Cardiac fibroblast (primary cell): Measurements from ENCODE around the gene CCDC86.
A peak's percentile ranks its signal among the peaks of the same experiment; 100 is the strongest.

Experiments used
- DNase-seq, 2 donors: peaks; one replicate each; pipeline versions ENCODE4 v3.0.0 to v3.0.0-alpha.2; 2010; ENCODE audit warnings: low read depth in 2 of 2
- H3K4me3 ChIP-seq, 2 donors: replicated peaks in 1 of 2; 1 replicate in 1 of 2; 2 replicates in 1 of 2; pipeline ENCODE4 v1.5.1; 2011; ENCODE audit warnings: low read depth in 2 of 2, low read length in 2 of 2, mild to moderate bottlenecking in 2 of 2, moderate library complexity in 1 of 2
- TF ChIP-seq, protein P1 (sequence below): IDR thresholded peaks from one replicate; pipeline ENCODE4 v1.5.1; 2011; ENCODE audit warnings: low read depth, mild to moderate bottlenecking, low read length, inconsistent platforms

Gene CCDC86

DNA sequence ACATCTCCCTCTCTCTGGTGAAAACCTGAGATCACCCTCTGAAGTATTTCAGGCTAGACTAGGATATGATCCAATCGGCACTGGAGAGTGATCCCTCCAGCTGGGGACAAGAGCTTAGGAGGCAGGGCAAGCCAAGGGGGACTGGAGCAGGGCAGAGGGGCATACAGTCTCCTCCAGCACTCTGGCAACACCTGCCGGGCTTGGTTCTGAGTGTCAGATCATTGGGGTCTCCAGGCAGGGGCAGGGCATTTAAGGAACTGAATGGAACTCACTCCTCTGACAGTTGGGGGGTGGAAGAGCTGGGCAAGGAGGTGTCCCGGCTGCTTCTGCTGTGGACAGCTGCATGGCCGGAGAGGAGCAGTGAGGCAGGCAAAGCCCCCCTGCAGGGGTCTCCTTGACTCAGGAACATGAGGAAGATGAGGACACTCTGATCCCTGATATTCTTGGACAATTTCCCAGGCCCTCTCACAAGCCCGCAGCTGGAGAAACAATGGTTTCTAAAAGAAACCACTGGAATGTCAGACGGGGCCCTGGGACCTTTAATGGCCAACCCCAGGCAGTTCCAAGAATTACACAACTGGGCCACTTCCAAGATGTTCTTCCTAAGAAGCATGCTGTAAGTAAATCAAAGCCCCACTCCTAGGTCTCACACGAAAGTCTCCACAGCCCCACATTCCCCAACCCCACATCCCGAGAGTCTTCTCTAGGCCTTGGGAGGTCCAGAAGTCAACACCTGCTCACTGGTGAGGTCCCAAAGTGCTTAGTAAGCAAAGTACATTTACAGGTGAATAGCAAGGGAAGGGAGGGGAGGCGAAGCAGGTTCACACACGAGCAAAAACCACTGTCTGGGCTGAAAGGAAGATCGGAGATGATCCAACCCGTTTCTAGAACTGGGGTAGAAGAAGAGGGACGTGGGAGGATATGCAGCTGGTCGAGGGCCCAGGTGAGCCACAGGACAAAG is 1.2 kb upstream of the CCDC86 start:
- DNase-seq = peak; percentile 94
- H3K4me3 ChIP-seq = no peak overlapping the region
- TF ChIP-seq, protein P1, sequence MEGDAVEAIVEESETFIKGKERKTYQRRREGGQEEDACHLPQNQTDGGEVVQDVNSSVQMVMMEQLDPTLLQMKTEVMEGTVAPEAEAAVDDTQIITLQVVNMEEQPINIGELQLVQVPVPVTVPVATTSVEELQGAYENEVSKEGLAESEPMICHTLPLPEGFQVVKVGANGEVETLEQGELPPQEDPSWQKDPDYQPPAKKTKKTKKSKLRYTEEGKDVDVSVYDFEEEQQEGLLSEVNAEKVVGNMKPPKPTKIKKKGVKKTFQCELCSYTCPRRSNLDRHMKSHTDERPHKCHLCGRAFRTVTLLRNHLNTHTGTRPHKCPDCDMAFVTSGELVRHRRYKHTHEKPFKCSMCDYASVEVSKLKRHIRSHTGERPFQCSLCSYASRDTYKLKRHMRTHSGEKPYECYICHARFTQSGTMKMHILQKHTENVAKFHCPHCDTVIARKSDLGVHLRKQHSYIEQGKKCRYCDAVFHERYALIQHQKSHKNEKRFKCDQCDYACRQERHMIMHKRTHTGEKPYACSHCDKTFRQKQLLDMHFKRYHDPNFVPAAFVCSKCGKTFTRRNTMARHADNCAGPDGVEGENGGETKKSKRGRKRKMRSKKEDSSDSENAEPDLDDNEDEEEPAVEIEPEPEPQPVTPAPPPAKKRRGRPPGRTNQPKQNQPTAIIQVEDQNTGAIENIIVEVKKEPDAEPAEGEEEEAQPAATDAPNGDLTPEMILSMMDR = no peak

DNA sequence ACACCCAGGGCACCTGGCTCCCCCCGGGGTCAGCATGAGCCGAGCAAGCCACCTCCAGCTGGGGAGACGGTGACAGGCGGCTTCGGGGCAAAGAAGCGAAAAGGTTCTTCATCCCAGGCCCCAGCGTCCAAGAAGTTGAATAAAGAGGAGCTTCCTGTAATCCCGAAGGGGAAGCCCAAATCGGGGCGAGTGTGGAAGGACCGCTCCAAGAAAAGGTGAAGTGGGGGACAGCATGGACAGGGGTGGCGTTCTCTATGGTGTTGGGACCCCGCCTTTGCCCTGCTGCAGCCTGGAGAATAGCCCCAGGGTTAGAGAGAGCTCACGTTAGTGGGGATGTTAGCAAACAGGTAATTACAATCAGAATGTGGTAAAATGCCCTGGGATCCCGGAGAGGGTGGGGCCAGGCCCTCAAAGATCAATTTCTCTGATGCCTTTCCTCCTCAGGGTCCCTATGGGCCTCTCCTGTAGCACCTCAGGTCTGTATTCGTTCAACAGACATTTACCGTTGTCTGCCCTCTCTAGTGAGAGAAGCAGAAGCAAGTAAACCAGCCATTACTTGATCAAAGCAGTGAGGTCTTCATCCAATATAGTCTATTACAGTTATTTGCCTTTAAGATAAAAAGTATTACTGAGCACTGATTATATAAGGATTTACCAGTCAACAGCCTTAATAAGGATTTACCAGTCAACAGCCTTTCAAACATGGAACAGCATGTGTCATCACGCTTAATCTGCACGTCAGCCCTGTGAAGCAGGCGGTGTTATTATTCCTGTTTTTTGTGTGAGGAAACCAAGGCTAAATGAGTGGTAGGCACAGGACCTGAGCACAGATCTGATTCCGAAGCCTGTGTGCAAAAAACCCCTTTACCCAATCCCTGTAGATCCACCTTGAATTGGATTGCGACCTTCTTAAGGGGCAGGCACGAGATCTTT is 1.0 kb downstream of the CCDC86 start:
- DNase-seq = peak in 1 of 2 donors; percentile 43
- TF ChIP-seq, protein P1 = no peak
- H3K4me3 ChIP-seq = peak overlapping the region; percentile 87 to 99

DNA sequence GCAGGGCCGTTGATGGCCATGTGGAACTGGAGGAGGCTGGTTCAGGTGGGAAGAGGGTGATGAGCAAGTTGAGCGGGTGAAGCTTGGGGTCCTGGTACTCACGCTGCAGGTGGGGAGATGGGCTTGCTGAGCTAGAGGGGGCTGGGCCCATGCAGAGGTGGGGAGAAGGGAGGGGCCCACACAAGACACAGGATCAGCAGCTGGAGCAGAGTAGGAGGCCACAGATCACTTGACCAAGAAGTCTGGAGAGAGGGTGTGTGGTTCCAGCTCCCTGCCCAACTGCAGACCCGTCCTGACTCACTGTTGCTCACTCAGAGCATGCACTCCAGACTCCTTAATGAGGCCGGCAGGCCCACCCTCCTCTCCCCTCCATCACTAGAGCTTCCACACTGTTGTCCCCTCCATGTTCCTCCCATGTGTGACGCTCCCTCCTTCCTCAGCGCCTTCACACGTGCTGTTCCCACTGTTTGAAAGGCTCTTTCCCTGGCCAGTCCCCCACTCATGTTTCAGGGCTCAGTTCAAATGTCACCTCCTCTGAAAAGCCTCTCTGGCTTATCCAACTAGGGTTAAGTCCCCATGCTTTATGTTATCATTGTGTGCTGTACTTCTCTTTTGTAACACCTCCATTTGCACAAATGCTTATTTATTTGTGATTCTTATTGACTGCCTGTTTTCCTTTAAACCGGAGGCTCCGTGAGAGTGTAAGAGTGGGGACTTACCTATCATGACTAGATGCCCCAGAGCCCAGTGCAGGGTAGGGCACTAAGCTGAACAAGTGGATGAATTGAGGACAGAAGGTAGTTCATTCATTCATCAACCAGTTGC is 2.3 kb downstream of the CCDC86 start:
- DNase-seq = peak in 1 of 2 donors; percentile 57
- TF ChIP-seq, protein P1 = no peak
- peak overlapping the region; percentile 87 to 99 for H3K4me3 ChIP-seq

DNA sequence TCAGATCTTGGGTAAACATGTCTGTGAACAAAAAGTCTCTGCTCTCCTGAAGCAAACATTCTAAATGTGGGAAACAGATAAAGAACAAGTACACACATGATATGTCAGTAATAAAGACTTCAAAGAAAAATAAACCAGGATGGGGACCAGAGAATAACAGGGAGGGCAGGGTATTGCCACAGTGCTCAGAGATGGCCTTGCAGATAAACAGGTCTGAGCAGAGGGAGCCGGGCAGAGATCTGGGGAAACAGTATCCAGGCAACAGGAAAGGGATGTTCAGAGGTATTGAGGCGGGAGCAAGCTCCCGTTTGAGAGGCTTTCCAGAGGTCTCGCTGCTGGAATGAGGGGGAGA is 2.9 kb downstream of the CCDC86 start:
- TF ChIP-seq, protein P1 = no peak
- peak overlapping the region in 1 of 2 donors; percentile 87 for H3K4me3 ChIP-seq
- DNase-seq = no peak

DNA sequence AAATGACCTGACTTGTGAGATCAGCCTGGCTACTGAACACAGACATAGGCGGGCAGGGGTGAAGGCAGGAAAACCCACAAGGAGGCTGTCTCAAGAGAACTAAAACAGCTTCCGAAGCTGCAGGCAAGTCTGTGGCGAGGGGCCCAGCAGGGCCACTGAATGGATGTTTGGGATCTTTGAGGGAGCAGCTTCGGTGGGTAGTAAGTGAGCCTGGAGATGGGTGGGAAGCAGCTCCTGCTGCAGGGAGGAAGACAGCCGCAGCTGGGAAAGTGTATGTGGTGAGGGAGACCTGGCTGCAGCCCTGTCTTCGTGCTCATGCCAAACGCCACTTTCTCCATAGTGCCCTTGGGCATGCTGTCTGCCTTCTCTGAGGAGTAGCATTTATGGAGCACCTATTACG is 3.4 kb downstream of the CCDC86 start:
- TF ChIP-seq, protein P1 = no peak
- H3K4me3 ChIP-seq = peak overlapping the region in 1 of 2 donors; percentile 87
- DNase-seq = no peak

DNA sequence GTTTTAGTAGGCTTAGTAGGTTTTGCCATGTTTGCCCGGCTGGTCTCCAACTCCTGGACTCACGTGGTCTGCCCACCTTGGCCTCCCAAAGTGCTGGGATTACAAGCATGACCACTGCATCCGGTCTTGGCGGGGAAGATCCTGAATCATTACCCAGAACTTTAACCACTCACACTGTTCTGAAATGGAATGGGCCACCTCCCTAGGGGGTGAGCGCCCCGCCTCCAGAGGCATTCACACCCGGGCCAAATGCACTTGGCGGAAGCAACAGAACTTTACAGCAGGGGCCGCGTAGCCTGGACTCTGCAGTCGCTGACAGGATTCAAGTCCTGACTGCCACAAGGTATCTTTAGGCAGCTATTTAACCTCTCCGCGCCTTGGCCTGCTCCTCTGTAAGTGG is 5.4 kb downstream of the CCDC86 start:
- DNase-seq = peak in 1 of 2 donors; percentile 31
- no peak overlapping the region for H3K4me3 ChIP-seq
- TF ChIP-seq, protein P1 = no peak
